Measurements from ENCODE around the gene DOCK2.

The DOCK2 gene

DNA sequence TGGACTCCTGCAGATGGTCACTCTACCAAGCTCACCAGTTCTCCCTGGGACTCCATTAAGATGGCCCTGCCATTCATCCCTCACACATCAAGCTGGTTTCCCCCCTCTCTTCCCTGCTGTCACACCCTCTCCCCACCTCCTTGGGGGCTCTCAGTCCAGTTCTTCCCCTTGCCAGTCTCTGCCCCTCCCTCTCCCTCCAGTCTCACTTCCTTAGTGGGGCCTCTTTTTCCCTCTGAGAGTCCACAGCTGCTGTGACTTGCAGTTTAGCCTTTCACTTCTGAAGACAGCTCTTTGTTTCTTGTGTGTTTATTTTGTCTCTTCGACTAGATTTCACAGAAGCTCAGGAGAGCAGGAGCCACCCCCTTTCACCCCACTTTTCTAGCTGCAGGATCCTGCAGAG lies 10.5 kb downstream of the DOCK2 start:
- TF ChIP-seq POLR2AphosphoS5 (IDR thresholded peaks at IDR 0.05; ENCODE audit: low read depth, low read length) (no peak), SIN3A (IDR thresholded peaks at IDR 0.05; ENCODE audit: borderline replicate concordance, insufficient read depth, low read length) (no peak), TAF1 (IDR thresholded peaks at IDR 0.05; ENCODE audit: borderline replicate concordance, insufficient read depth, low read length) (no peak), FOXP2 (optimal IDR thresholded peaks at IDR 0.05; ENCODE audit: borderline replicate concordance, extremely low read depth, extremely low read length, insufficient read depth) (no peak)
- TF ChIP-seq, protein P1, sequence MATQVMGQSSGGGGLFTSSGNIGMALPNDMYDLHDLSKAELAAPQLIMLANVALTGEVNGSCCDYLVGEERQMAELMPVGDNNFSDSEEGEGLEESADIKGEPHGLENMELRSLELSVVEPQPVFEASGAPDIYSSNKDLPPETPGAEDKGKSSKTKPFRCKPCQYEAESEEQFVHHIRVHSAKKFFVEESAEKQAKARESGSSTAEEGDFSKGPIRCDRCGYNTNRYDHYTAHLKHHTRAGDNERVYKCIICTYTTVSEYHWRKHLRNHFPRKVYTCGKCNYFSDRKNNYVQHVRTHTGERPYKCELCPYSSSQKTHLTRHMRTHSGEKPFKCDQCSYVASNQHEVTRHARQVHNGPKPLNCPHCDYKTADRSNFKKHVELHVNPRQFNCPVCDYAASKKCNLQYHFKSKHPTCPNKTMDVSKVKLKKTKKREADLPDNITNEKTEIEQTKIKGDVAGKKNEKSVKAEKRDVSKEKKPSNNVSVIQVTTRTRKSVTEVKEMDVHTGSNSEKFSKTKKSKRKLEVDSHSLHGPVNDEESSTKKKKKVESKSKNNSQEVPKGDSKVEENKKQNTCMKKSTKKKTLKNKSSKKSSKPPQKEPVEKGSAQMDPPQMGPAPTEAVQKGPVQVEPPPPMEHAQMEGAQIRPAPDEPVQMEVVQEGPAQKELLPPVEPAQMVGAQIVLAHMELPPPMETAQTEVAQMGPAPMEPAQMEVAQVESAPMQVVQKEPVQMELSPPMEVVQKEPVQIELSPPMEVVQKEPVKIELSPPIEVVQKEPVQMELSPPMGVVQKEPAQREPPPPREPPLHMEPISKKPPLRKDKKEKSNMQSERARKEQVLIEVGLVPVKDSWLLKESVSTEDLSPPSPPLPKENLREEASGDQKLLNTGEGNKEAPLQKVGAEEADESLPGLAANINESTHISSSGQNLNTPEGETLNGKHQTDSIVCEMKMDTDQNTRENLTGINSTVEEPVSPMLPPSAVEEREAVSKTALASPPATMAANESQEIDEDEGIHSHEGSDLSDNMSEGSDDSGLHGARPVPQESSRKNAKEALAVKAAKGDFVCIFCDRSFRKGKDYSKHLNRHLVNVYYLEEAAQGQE (IDR thresholded peaks at IDR 0.05; ENCODE audit: insufficient read depth in 1 of 2, low read depth in 2 of 2, low read length in 2 of 2), result no peak

DNA sequence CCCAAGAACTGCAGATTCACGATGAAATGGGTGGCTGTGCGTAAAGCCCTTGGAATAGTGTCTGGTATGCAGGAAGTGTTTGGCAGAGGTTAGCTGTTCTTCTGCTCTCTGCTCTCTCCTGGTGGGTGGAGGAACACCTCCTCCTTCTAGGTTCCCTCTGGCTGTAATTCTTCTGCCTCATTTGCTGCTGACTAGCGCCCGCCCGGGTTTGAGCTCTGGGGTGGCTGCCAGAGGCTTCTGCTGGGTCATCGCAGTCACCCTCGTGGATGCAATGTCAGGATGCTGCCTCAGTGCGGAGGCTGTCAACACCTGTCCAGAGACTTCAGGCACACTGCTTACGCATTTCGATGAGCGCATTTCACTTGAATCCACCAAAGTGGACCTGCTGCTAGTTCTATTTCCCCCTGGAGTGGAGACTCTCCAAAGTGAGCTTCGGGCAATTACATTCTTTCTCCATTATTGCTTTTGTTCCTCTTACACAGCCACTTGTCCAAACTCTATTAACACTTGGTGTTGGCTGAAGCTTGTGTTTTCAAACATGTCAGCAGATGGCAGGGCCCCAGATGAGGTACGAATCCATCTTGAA lies 11.7 kb downstream of the DOCK2 start:
- TF ChIP-seq SIN3A (IDR thresholded peaks at IDR 0.05; ENCODE audit: borderline replicate concordance, insufficient read depth, low read length) (no peak), TAF1 (IDR thresholded peaks at IDR 0.05; ENCODE audit: borderline replicate concordance, insufficient read depth, low read length) (no peak), POLR2AphosphoS5 (IDR thresholded peaks at IDR 0.05; ENCODE audit: low read depth, low read length) (no peak), FOXP2 (optimal IDR thresholded peaks at IDR 0.05; ENCODE audit: borderline replicate concordance, extremely low read depth, extremely low read length, insufficient read depth) (no peak)
- TF ChIP-seq, protein P1 (IDR thresholded peaks at IDR 0.05; ENCODE audit: insufficient read depth in 1 of 2, low read depth in 2 of 2, low read length in 2 of 2), result no peak

DNA sequence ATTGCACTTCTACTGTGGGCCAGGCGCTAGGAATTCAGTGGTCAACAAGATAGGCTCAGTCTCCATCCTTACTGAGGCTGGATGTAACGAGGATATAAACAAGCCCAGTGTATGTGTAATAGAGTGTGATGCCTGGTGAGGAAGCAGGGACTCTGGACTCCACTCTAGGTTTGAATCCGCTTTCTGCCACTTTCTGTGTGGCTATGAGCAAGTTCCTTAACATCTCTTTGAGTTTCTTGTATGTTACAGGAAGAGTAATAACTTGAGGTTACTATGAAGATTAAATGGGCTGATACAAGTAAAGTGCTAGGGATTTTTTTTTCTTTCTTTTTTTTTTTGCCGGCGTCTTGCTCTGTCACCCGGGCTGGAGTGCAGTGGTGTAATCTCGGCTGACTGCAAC lies 12.4 kb downstream of the DOCK2 start:
- no peak for TF ChIP-seq TAF1 (IDR thresholded peaks at IDR 0.05; ENCODE audit: borderline replicate concordance, insufficient read depth, low read length)
- TF ChIP-seq, protein P1 (IDR thresholded peaks at IDR 0.05; ENCODE audit: insufficient read depth in 1 of 2, low read depth in 2 of 2, low read length in 2 of 2), result no peak
- no peak for TF ChIP-seq POLR2AphosphoS5 (IDR thresholded peaks at IDR 0.05; ENCODE audit: low read depth, low read length)
- TF ChIP-seq FOXP2 (optimal IDR thresholded peaks at IDR 0.05; ENCODE audit: borderline replicate concordance, extremely low read depth, extremely low read length, insufficient read depth), result no peak
- TF ChIP-seq SIN3A (IDR thresholded peaks at IDR 0.05; ENCODE audit: borderline replicate concordance, insufficient read depth, low read length), result no peak

DNA sequence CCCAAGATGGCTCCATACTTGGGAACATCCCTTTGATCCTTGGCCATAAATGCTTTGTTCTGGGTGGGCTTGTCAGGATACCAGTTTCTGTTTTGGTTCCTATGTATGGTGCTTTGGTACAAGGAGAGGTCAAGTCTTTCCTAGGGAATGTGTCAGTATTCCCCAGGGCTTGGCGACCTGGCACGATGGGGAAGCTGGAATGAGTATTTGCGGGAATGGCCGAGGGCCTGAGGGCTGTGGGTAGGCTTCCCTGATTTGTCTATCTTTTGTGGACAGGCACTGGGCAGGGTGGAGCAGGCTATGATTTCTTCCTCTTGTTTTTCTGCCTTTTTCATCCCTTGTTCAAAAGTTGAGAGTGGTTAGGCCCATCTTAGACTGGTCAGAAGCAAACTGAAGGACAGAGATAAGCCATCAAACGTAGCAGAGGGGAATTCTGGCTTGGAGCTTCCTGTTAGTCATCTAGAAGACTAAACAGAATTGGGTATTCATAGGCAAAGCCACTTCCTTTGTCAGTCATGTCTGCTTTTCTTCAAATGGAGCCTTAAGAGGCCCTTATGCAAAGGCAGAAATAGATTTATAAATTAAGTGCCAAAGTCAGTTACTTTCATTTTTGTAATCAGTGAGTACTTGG lies 13.7 kb downstream of the DOCK2 start:
- TF ChIP-seq, protein P1 (IDR thresholded peaks at IDR 0.05; ENCODE audit: insufficient read depth in 1 of 2, low read depth in 2 of 2, low read length in 2 of 2), result no peak
- TF ChIP-seq FOXP2 (optimal IDR thresholded peaks at IDR 0.05; ENCODE audit: borderline replicate concordance, extremely low read depth, extremely low read length, insufficient read depth) (no peak), TAF1 (IDR thresholded peaks at IDR 0.05; ENCODE audit: borderline replicate concordance, insufficient read depth, low read length) (no peak), SIN3A (IDR thresholded peaks at IDR 0.05; ENCODE audit: borderline replicate concordance, insufficient read depth, low read length) (no peak), POLR2AphosphoS5 (IDR thresholded peaks at IDR 0.05; ENCODE audit: low read depth, low read length) (no peak)
